GM23248 (cell line): ENCODE measurements around the gene PTGR2. TPM values are rescaled to one million over a fixed set of nuclear protein-coding genes. Genes with fewer than 3 reads are reported as not detected.

Source experiments
- DNase-seq: peaks from one replicate; pipeline ENCODE4 v3.0.0-alpha.2; 2015
- H2AFZ ChIP-seq: fragments of 200-600 bp; sonication (generic); 2 replicates; pipeline ENCODE4 v1.6.1; 2016; ENCODE audit warnings: antibody characterized with exemption
- H3F3A ChIP-seq: fragments of 200-600 bp; sonication (generic); 2 replicates; pipeline ENCODE4 v1.6.1; 2016; ENCODE audit warnings: mild to moderate bottlenecking, antibody characterized with exemption, mixed run types; ENCODE audit not compliant: insufficient read depth
- H3K27ac ChIP-seq: fragments of 200-600 bp; sonication (generic); 2 replicates; pipeline ENCODE4 v1.5.1; 2016; ENCODE audit warnings: mild to moderate bottlenecking
- H3K27me3 ChIP-seq: fragments of 200-600 bp; sonication (generic); replicated peaks from 2 replicates; pipeline ENCODE4 v1.6.1; 2016; ENCODE audit warnings: mild to moderate bottlenecking; ENCODE audit not compliant: insufficient read depth
- H3K36me3 ChIP-seq: fragments of 200-600 bp; sonication (generic); 2 replicates; pipeline ENCODE4 v1.6.1; 2016; ENCODE audit warnings: low read depth, mild to moderate bottlenecking
- H3K4me1 ChIP-seq: fragments of 200-600 bp; sonication (generic); 2 replicates; pipeline ENCODE4 v1.6.1; 2016; ENCODE audit warnings: mild to moderate bottlenecking; ENCODE audit not compliant: insufficient read depth
- H3K4me2 ChIP-seq: fragments of 200-600 bp; sonication (generic); one replicate; pipeline ENCODE4 v1.6.1; 2016; ENCODE audit warnings: mild to moderate bottlenecking; ENCODE audit not compliant: unreplicated experiment
- H3K4me3 ChIP-seq: fragments of 200-600 bp; sonication (generic); 2 replicates; pipeline ENCODE4 v1.5.1; 2016; ENCODE audit warnings: mild to moderate bottlenecking
- H3K79me2 ChIP-seq: fragments of 200-600 bp; sonication (generic); 2 replicates; pipeline ENCODE4 v1.6.1; 2016; ENCODE audit warnings: mild to moderate bottlenecking; ENCODE audit not compliant: insufficient read depth
- H3K9ac ChIP-seq: fragments of 200-600 bp; sonication (generic); 2 replicates; pipeline ENCODE4 v1.6.1; 2016; ENCODE audit warnings: mild to moderate bottlenecking
- H3K9me2 ChIP-seq: fragments of 200-600 bp; sonication (generic); 2 replicates; pipeline ENCODE4 v1.6.1; 2016; ENCODE audit warnings: mixed run types, mild to moderate bottlenecking, moderate library complexity; ENCODE audit not compliant: insufficient read depth
- H3K9me3 ChIP-seq: fragments of 200-600 bp; sonication (generic); one replicate; pipeline ENCODE4 v1.6.1; 2017; ENCODE audit warnings: low read depth
- H4K20me1 ChIP-seq: fragments of 200-600 bp; sonication (generic); 2 replicates; pipeline ENCODE4 v1.6.0; 2016; ENCODE audit not compliant: insufficient read depth
- EZH2 ChIP-seq: fragments of 200-600 bp; sonication (generic); IDR thresholded peaks from 2 replicates; pipeline ENCODE4 v1.6.1; 2018; ENCODE audit warnings: antibody characterized with exemption, mild to moderate bottlenecking; ENCODE audit not compliant: insufficient read depth, poor library complexity, severe bottlenecking
- EZH2phosphoT487 ChIP-seq: fragments of 200-600 bp; sonication (generic); IDR thresholded peaks from 2 replicates; pipeline ENCODE4 v1.6.1; 2018; ENCODE audit warnings: antibody characterized with exemption, moderate library complexity, mild to moderate bottlenecking, low read depth; ENCODE audit not compliant: insufficient read depth
- WGBS, 2 experiments: methylation state at CpG; one replicate each; pipeline ENCODE4 v1.1.6; 2015 to 2017; ENCODE audit warnings: low lambda C conversion rate in 2 of 2, low coverage in 1 of 2; ENCODE audit errors: missing lambda C conversion rate in 2 of 2; 5-methylcytosine and 5-hydroxymethylcytosine counted together
- in situ Hi-C: fragments of 300-500 bp; cut with MboI; formaldehyde crosslinking; loops from 2 replicates; pipeline ENCODE4 v1.15.0; 2020
- polyA plus RNA-seq: library from polyadenylated mRNA; unstranded; fragments of >200 nt; fragmentation: Nextera tagmentation; extraction: Ambion mirVana; gene quantifications from 2 replicates; pipeline ENCODE4 v1.2.1, GENCODE V29; 2016
- total RNA-seq: library from RNA; depleted of rRNA; stranded (reverse); fragments of >200 nt; shearing (Covaris generic); gene quantifications from 2 replicates; pipeline ENCODE4 v1.2.3, GENCODE V29; 2014; rRNA removed

PTGR2 gene
- total RNA-seq (7.2 and 7.5 TPM in 2 replicates), polyA plus RNA-seq (9.0 and 9.4 TPM in 2 replicates)

GRCh38 chr14:73851567-73852382 is at the start of gene PTGR2:
TSS of gene PTGR2 (plus strand) at chr14:73851831. CDS start at chr14:73858863, 7,032 bp downstream.
- no peak for TF ChIP-seq EZH2phosphoT487
- no peak for TF ChIP-seq EZH2
- H3K9ac ChIP-seq = peak within 1 kb of the TSS; percentile 93
- peaks cover 12% of the 10 kb centered on the region; the same call in 1 of the 2 replicates for H3F3A ChIP-seq
- H2AFZ ChIP-seq = peak within 1 kb of the TSS; percentile 95
- peak; percentile 98 for DNase-seq
- no peaks in the 10 kb centered on the region for H3K9me2 ChIP-seq
- 1 to 2% methylated on average over 47 to 50 of the region's 51 CpGs for WGBS, 2 experiments
- H3K27ac ChIP-seq = peak within 1 kb of the TSS; percentile 91
- peak within 1 kb of the TSS; percentile 93 for H3K4me2 ChIP-seq
- no peaks in the 10 kb centered on the region for H3K9me3 ChIP-seq
- H3K36me3 ChIP-seq = no peaks in the 10 kb centered on the region
- H4K20me1 ChIP-seq = no peaks in the 10 kb centered on the region
- peak within 1 kb of the TSS; percentile 82 for H3K4me3 ChIP-seq
- H3K79me2 ChIP-seq = 0 out of 2 replicates have a peak, but pooled peaks cover 10% of the 10 kb centered on the region
- peaks cover 16% of the 10 kb centered on the region for H3K4me1 ChIP-seq
- in situ Hi-C loops = no loop called here
- H3K27me3 ChIP-seq = no peaks in the 10 kb centered on the region

- Histone ChIP-seq H2AFZ (no peak overlapping the region), H3K79me2 (no peaks in the 10 kb centered on the region), H3K4me1 (no peaks in the 10 kb centered on the region), H3K4me2 (no peak overlapping the region), H3K27me3 (no peaks in the 10 kb centered on the region), H4K20me1 (no peaks in the 10 kb centered on the region), H3K9me2 (no peaks in the 10 kb centered on the region), H3K9me3 (no peaks in the 10 kb centered on the region), H3K27ac (no peak overlapping the region), H3K36me3 (no peaks in the 10 kb centered on the region), H3K4me3 (no peak overlapping the region), H3F3A (no peaks in the 10 kb centered on the region), H3K9ac (no peak overlapping the region)
- TF ChIP-seq EZH2 = no peak
- no peak for TF ChIP-seq EZH2phosphoT487
- in situ Hi-C loops = no loop called here
- WGBS, 2 experiments = 85 to 88% methylated on average over 10 of the region's 10 CpGs
- no peak for DNase-seq
Observed at GRCh38 chr14:73802431-73803188, 49.0 kb upstream of the PTGR2 start.

GRCh38 chr14:73804636-73805035 is 47.0 kb upstream of the PTGR2 start:
- no peaks in the 10 kb centered on the region for H3K27me3 ChIP-seq
- H3K9me2 ChIP-seq = no peaks in the 10 kb centered on the region
- H3K9ac ChIP-seq = no peak overlapping the region
- H3K4me2 ChIP-seq = no peak overlapping the region
- in situ Hi-C loops = no loop called here
- no peaks in the 10 kb centered on the region for H3K36me3 ChIP-seq
- DNase-seq = no peak
- no peaks in the 10 kb centered on the region for H3K9me3 ChIP-seq
- WGBS, 2 experiments = 72 to 73% methylated on average over 2 of the region's 2 CpGs
- no peaks in the 10 kb centered on the region for H3K4me1 ChIP-seq
- H4K20me1 ChIP-seq = no peaks in the 10 kb centered on the region
- H2AFZ ChIP-seq = no peak overlapping the region
- TF ChIP-seq EZH2 (no peak), EZH2phosphoT487 (no peak)
- no peaks in the 10 kb centered on the region for H3F3A ChIP-seq
- H3K4me3 ChIP-seq = no peak overlapping the region
- no peaks in the 10 kb centered on the region for H3K79me2 ChIP-seq
- no peak overlapping the region for H3K27ac ChIP-seq

GRCh38 chr14:73807457-73807856 is 44.2 kb upstream of the PTGR2 start:
- Histone ChIP-seq H3K4me1 (no peaks in the 10 kb centered on the region), H3K9me2 (no peaks in the 10 kb centered on the region), H4K20me1 (no peaks in the 10 kb centered on the region), H3K27me3 (no peaks in the 10 kb centered on the region), H3K36me3 (no peaks in the 10 kb centered on the region), H3K9ac (no peak overlapping the region), H2AFZ (no peak overlapping the region), H3K79me2 (no peaks in the 10 kb centered on the region), H3F3A (no peaks in the 10 kb centered on the region), H3K4me2 (no peak overlapping the region), H3K4me3 (no peak overlapping the region), H3K9me3 (no peaks in the 10 kb centered on the region), H3K27ac (no peak overlapping the region)
- TF ChIP-seq EZH2phosphoT487 (no peak), EZH2 (no peak)
- 100% methylated on average over 1 of the region's 1 CpG for WGBS, 2 experiments
- in situ Hi-C loops = no loop called here
- DNase-seq = no peak
